ENCODE measurements around the gene NUDT2. TPM values are rescaled to one million over a fixed set of nuclear protein-coding genes. Genes with fewer than 3 reads are reported as not detected.
A peak's percentile ranks its signal among the peaks of the same experiment; 100 is the strongest.

The NUDT2 gene
- total RNA-seq, 4 donors from 2014 or later, result 1.4 to 31.0 (median 9.7) TPM

DNA sequence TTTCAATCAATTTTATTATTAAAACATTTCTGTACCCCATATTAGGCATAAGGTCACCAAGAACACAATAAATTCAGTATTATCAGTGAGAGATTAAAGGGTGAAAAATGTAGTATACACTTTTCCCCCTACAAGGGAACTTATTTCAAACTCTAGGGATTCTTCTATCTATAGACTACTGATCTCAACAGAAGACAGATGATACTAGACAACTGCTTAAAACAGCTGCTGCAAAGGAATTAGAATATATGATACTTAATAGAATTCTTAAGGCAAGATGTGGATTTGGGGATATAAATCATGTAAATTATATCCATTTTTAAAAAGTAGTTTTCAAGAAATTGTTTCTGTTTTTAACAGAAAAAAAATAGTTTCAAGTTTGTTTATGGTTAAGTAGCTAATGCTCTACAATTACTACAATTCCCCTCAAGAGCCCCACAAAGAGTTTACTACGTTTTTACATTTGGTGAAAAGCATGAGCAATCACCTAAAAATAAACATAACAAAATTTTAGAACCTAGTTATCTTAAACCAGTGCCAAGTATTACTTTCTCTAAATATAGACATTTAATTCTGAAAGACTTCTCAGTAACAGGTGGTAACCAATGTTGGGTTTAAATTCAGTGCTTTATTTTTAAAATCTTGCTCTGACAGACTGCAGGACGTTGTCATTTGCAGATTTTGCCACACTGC is 6.3 kb upstream of the NUDT2 start:
- DNase-seq, result no peak
- Histone ChIP-seq H3K4me1 (peaks cover 0 to 3% (median under 1%) of the 10 kb centered on the region in 4 donors), H3K27ac (no peak overlapping the region), H3K36me3 (no peaks in the 10 kb centered on the region), H3K4me3 (no peak overlapping the region), H3K27me3 (no peaks in the 10 kb centered on the region), H3K9me3 (no peaks in the 10 kb centered on the region)
- intact Hi-C loops (cut with DNase I; ENCODE audit: low total_unique reads), result no loop called here
- in situ Hi-C loops (cut with MboI; ENCODE audit: low pct_ligation_motif_present in 1 of 4, low pct_unique_long_range_greater_than_20kb in 1 of 4, low sequenced_read_pairs in 3 of 4), result no loop called here
- 57 to 73% methylated on average over 2 of the region's 2 CpGs for WGBS, 2 donors (ENCODE audit: low coverage in 1 of 2)
- TF ChIP-seq, protein P1, sequence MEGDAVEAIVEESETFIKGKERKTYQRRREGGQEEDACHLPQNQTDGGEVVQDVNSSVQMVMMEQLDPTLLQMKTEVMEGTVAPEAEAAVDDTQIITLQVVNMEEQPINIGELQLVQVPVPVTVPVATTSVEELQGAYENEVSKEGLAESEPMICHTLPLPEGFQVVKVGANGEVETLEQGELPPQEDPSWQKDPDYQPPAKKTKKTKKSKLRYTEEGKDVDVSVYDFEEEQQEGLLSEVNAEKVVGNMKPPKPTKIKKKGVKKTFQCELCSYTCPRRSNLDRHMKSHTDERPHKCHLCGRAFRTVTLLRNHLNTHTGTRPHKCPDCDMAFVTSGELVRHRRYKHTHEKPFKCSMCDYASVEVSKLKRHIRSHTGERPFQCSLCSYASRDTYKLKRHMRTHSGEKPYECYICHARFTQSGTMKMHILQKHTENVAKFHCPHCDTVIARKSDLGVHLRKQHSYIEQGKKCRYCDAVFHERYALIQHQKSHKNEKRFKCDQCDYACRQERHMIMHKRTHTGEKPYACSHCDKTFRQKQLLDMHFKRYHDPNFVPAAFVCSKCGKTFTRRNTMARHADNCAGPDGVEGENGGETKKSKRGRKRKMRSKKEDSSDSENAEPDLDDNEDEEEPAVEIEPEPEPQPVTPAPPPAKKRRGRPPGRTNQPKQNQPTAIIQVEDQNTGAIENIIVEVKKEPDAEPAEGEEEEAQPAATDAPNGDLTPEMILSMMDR (IDR thresholded peaks at IDR 0.05), result no peak
- TF ChIP-seq EP300 (IDR thresholded peaks at IDR 0.05; ENCODE audit: low read depth), result no peak
- TF ChIP-seq POLR2A (IDR thresholded peaks at IDR 0.05), result no peak
- TF ChIP-seq POLR2AphosphoS5 (IDR thresholded peaks at IDR 0.05), result no peak

DNA sequence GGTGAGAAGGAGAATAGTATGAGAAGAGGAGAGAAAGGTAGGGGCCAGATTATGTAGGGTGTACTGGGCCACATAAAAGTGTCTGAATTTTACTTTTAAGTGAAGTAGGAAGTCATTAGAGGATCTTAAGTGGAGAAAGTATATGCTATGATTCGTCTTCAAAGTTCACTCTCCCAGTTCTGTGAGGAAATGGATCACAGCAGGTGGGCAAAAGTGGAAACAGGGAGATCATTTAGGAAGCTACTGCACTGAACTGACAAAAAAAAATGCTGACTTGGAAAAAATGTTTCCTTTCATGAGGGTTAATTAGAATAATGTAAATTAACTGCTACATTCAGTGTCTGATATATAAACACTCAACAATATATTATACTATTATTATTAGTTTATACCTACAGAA is 2.7 kb upstream of the NUDT2 start:
- WGBS, 2 donors (ENCODE audit: low coverage in 1 of 2), result 82 to 83% methylated on average over 1 of the region's 1 CpG
- Histone ChIP-seq H3K9me3 (no peaks in the 10 kb centered on the region), H3K36me3 (no peaks in the 10 kb centered on the region), H3K4me3 (no peak overlapping the region), H3K27ac (no peak overlapping the region), H3K27me3 (no peaks in the 10 kb centered on the region), H3K4me1 (peaks cover 5 to 20% (median 14%) of the 10 kb centered on the region in 4 donors)
- no peak for DNase-seq
- TF ChIP-seq EP300 (IDR thresholded peaks at IDR 0.05; ENCODE audit: low read depth) (no peak), POLR2A (IDR thresholded peaks at IDR 0.05) (no peak), POLR2AphosphoS5 (IDR thresholded peaks at IDR 0.05) (no peak)
- TF ChIP-seq, protein P1 (IDR thresholded peaks at IDR 0.05), result no peak
- intact Hi-C loops (cut with DNase I; ENCODE audit: low total_unique reads), result no loop called here
- in situ Hi-C loops (cut with MboI; ENCODE audit: low pct_ligation_motif_present in 1 of 4, low pct_unique_long_range_greater_than_20kb in 1 of 4, low sequenced_read_pairs in 3 of 4), result no loop called here

DNA sequence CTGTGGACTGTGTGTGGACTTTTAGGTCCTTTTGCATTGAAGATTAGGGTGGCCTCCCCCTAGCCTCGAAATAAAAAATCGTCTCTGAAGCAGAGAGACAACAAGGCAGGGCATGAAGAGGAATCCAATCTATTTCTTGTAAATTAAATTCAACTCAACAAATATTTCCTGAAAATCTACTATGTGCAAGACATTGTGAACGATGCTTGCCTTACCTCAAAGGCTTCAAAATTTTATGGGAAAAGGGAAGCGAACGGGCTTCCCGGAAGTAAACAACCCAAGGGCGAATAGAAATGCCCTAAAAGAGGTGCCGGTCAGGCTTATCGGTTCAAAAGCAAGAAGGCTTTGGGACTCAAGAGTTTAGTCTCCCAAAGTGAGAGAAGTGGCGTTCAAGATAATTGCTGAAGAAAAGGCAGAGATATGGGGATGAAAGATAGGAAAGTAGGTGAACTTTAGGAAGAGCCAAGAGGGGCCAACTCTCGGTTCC is 826 bp upstream of the NUDT2 start:
- 1% methylated on average over 9 to 11 of the region's 11 CpGs for WGBS, 2 donors (ENCODE audit: low coverage in 1 of 2)
- peaks cover 13 to 20% (median 14%) of the 10 kb centered on the region in 4 donors for H3K4me1 ChIP-seq
- in situ Hi-C loops (cut with MboI; ENCODE audit: low pct_ligation_motif_present in 1 of 4, low pct_unique_long_range_greater_than_20kb in 1 of 4, low sequenced_read_pairs in 3 of 4) (no loop called here), intact Hi-C loops (cut with DNase I; ENCODE audit: low total_unique reads) (no loop called here)
- H3K27me3 ChIP-seq, result no peaks in the 10 kb centered on the region
- no peaks in the 10 kb centered on the region for H3K9me3 ChIP-seq
- peak overlapping the region; percentile 36 to 99 (median 68) for H3K4me3 ChIP-seq
- no peak for DNase-seq
- H3K36me3 ChIP-seq, result no peaks in the 10 kb centered on the region
- TF ChIP-seq POLR2AphosphoS5 (IDR thresholded peaks at IDR 0.05), result no peak
- TF ChIP-seq, protein P1 (IDR thresholded peaks at IDR 0.05), result no peak
- no peak for TF ChIP-seq POLR2A (IDR thresholded peaks at IDR 0.05)
- TF ChIP-seq EP300 (IDR thresholded peaks at IDR 0.05; ENCODE audit: low read depth), result no peak
- peak overlapping the region; percentile 80 to 98 (median 96) for H3K27ac ChIP-seq

DNA sequence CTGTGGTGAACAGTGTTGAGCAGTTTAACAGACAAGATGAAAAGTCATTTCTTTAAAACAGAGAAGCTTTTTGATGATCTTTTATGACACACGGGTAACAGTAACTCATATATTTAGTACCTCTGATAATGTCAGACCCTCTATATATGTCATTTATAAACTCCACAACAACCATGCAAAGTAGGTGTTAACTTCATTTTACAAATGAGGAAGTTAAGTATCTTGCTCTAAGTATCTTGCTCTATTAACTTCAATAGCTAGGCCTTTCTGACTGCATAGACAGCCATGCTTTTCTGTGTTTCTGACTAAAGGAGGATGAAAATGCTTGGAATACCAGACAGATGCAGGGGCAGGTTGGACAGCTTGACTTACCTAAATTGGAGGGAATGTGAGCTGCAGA is 1.8 kb downstream of the NUDT2 start:
- WGBS, 2 donors (ENCODE audit: low coverage in 1 of 2), result 61 to 88% methylated on average over 1 of the region's 1 CpG
- H3K36me3 ChIP-seq, result no peaks in the 10 kb centered on the region
- TF ChIP-seq, protein P1 (IDR thresholded peaks at IDR 0.05), result no peak
- TF ChIP-seq EP300 (IDR thresholded peaks at IDR 0.05; ENCODE audit: low read depth), result no peak
- TF ChIP-seq POLR2A (IDR thresholded peaks at IDR 0.05), result no peak
- TF ChIP-seq POLR2AphosphoS5 (IDR thresholded peaks at IDR 0.05), result no peak
- intact Hi-C loops (cut with DNase I; ENCODE audit: low total_unique reads) (loop anchor here (10.0 kb wide), 1 partner anchor 264 kb away; no protein-coding TSS in a partner anchor), in situ Hi-C loops (cut with MboI; ENCODE audit: low pct_ligation_motif_present in 1 of 4, low pct_unique_long_range_greater_than_20kb in 1 of 4, low sequenced_read_pairs in 3 of 4) (loop anchor here in 1 of 4 donors (10.0 kb wide), 1 partner anchor 54 kb away; no protein-coding TSS in a partner anchor)
- no peak overlapping the region for H3K4me3 ChIP-seq
- H3K27me3 ChIP-seq, result no peaks in the 10 kb centered on the region
- H3K4me1 ChIP-seq, result peaks cover 13 to 20% (median 14%) of the 10 kb centered on the region in 4 donors
- no peaks in the 10 kb centered on the region for H3K9me3 ChIP-seq
- no peak for DNase-seq
- H3K27ac ChIP-seq, result no peak overlapping the region

Data from transverse colon (tissue), 4 donors.